HG03039 (cell line): ENCODE results near the gene MYNN.
A peak's percentile ranks its signal among the peaks of the same experiment; 100 is the strongest.

Experiments
- ATAC-seq: cut with Tn5 transposase; IDR thresholded peaks from one replicate; pipeline ENCODE4 v1.9.1; 2021; ENCODE audit warnings: mild to moderate bottlenecking, moderate library complexity; ENCODE audit not compliant: unreplicated experiment

MYNN gene

GRCh38 chr3:169825316-169825715 lies 52.1 kb downstream of the MYNN start:
- no peak for ATAC-seq

GRCh38 chr3:169827712-169828111 lies 54.5 kb downstream of the MYNN start:
- ATAC-seq = no peak

- ATAC-seq = peak; percentile 23
Measured at GRCh38 chr3:169835533-169835932, 62.3 kb downstream of the MYNN start.

GRCh38 chr3:169836078-169836941 lies 63.1 kb downstream of the MYNN start:
- ATAC-seq = peak; percentile 83

GRCh38 chr3:169836942-169837275 lies 63.7 kb downstream of the MYNN start:
- ATAC-seq = no peak

GRCh38 chr3:169838511-169839030 lies 65.4 kb downstream of the MYNN start:
- no peak for ATAC-seq
